Fibroblast of the aortic adventitia (primary cell): ENCODE results near the gene CASP14. TPM values are rescaled to one million over a fixed set of nuclear protein-coding genes. Genes with fewer than 3 reads are reported as not detected.

ENCODE experiments used
- DNase-seq: peaks from one replicate; pipeline ENCODE4 v3.0.0-alpha.2; 2010; ENCODE audit warnings: low read depth
- H3K4me3 ChIP-seq: 2 replicates; pipeline ENCODE4 v1.5.1; 2011; ENCODE audit warnings: low read depth, mild to moderate bottlenecking, control low read depth, low read length, moderate library complexity
- CTCF ChIP-seq: IDR thresholded peaks from 2 replicates; pipeline ENCODE4 v1.5.1; 2011; ENCODE audit warnings: mild to moderate bottlenecking, low read length, control low read depth, inconsistent platforms; ENCODE audit not compliant: insufficient read depth
- total RNA-seq: library from RNA; depleted of rRNA; stranded (reverse); fragments of >200 nt; gene quantifications from 2 replicates; pipeline ENCODE4 v1.2.3, GENCODE V29; 2012; ENCODE audit warnings: low replicate concordance

Gene CASP14
- total RNA-seq, 1 donor: not detected

DNA sequence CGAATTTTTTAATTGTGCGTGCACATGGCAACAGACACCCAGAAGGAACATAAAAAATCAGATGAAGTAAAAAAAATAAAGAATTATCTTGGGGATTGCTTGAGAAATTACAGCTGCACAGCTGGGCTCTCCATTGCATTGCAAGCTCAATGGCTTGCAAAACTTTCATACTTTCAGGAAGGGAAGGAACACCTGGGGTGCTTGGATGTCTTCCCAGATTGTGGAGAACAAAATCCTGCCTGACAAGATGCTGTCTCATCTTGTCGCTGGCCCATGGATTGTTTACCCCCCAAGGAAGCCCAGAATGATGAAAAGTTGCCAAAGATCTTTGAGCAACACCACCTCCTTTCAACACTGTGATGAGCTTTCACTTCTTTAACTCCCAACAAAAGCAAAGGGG lies 11.0 kb upstream of the CASP14 start:
- H3K4me3 ChIP-seq: no peak overlapping the region
- TF ChIP-seq CTCF: no peak
- DNase-seq: no peak

- no peak for DNase-seq
- H3K4me3 ChIP-seq: no peak overlapping the region
- TF ChIP-seq CTCF: no peak
These were observed 7.3 kb upstream of the CASP14 start for GRCh38 chr19:15042003-15042402.

GRCh38 chr19:15042826-15043225 lies 6.5 kb upstream of the CASP14 start:
- no peak for DNase-seq
- TF ChIP-seq CTCF: no peak
- no peak overlapping the region for H3K4me3 ChIP-seq

DNA sequence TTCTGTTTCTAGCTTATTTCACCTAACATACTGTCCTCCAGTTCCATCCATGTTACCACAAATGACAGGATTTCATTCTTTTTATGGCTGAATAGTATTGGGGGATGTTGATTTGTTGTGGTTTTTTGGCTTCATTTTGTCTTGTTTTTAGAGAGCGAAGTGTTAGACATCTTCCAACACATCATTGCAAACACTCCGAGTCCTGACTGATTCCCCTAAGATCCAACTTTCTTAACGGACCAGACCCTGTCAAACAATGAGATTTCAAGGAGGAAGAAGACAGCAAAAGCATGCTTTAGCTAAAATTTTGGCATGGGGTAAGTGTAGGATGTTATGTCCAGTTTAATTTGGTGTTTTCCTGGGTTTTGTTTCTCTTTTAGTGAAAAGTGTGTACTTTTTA lies 3.8 kb upstream of the CASP14 start:
- no peak for DNase-seq
- TF ChIP-seq CTCF: no peak
- no peak overlapping the region for H3K4me3 ChIP-seq

GRCh38 chr19:15047680-15048079 lies 1.6 kb upstream of the CASP14 start:
- no peak overlapping the region for H3K4me3 ChIP-seq
- no peak for DNase-seq
- TF ChIP-seq CTCF: no peak

DNA sequence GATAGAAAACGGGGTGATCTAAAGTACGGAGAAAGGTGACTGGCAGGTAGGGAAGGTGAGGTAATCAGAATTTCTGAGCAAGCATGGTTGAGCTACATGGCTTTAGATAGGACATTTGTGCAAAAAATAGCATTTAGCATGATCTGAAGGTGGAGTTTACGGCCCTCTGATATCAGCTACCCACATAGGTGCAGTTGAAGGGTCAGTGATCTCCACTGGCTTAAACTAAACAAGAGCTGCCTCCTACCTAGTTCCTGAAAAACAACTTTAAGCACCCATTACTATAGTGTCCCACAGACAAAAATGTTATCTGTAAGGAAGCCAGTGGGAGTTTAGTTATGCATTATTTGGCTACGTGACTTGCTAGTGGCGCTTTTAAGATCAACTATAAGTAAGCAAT lies 1.2 kb upstream of the CASP14 start:
- H3K4me3 ChIP-seq: no peak overlapping the region
- TF ChIP-seq CTCF: no peak
- no peak for DNase-seq

DNA sequence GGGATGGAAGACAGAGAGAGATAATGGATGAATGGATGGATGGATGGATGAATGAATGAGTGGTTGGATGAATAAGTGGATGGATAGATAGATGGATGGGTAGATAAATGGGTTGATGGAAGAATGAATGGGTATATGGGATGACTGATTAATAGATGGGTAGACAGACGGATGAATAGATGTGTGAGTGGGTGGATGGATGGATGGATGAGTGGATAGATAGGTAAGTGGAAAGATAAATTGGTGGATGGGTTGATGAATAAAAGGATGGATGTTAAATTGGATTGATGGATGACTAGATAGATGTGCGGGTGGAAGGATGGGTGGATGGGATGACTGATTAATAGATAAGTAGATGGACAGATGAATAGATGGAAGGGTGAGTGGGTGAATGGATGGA lies 1.4 kb downstream of the CASP14 start:
- H3K4me3 ChIP-seq: no peak overlapping the region
- DNase-seq: no peak
- TF ChIP-seq CTCF: no peak
